NCI-H82 treated with DMSO at 0.1 percent for 48 hours (cell line): ENCODE measurements around the gene ARHGAP45.

Source experiments
- DNase-seq: peaks from one replicate; lab custom pipeline; 2025; ENCODE audit not compliant: unreplicated experiment; lab: John Stamatoyannopoulos, UW

Gene ARHGAP45

GRCh38 chr19:1070576-1070930 lies 3.6 kb downstream of the ARHGAP45 start:
- no peak for DNase-seq

DNA sequence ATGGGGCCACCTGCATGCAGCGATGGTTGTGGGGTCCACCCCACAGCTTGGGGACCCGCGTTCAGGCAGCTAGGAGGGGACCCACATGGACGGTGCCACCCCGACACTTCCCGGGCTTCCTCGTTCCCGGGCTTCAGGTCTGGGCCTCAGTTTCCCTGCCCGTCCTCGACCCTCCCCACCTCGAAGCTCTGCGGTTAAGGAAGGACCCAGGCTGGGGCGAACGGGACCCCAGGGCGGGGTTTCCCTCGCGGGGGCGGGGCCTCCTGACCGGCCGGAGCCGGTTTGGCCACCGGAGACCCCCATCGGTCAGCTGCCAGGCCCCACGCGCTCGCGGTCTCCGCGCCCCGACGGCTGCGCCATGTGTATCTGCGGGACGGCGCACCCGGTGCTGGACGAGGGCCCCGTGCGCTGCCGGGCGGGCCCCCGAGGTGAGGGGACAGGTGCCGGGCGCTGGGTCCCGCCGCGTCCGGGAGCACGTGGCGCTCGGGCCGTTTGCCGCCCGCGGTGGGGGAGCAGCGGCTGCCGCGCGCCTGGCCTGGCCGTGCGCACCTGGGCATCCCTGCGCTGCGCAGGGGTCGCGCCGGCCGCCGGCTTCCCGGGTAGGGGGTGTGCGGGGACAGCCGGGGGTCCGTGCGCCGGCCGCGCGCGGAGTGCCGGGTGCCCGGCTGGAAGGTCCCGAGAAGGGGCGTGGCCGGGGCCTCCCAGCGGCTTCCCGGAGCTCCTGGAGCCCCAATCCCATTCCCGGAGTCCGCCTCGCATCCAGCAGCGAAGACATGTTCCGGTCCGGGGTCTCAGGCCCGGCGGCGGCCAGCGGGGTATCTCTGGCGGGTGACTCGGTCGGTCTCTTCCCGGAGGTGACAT lies 4.2 kb downstream of the ARHGAP45 start:
- no peak for DNase-seq

DNA sequence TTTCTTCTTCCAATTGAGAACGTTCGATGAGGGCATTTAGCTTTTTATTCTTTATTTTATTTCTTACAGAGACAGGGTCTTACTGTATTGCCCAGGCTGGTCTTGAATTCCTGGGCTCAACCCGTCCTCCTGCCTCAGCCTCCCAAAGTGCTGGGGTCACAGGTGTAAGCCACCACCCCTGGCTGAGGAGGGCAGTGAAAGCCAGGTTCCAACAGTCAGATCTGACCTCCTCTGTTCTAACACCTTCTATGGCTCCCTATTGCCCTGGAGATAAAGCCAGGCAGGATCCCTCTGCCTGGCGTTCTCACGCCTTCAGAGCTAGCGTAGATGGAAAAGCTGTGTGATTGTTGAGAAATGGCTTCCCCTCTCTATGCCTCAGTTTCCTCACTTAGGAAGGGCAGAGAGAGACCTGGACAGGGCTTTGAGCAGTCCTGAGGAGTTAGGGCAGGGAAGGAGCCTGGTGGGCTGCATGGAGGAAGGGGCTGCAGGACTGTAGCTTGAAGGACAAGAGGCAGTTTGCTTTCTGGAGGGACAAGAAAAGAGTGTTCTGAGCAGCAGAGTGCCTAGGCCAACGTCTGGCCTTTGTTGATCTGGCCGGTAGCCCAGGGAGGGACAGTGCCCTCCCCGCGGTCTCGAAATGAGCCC lies 5.5 kb downstream of the ARHGAP45 start:
- DNase-seq: no peak

DNA sequence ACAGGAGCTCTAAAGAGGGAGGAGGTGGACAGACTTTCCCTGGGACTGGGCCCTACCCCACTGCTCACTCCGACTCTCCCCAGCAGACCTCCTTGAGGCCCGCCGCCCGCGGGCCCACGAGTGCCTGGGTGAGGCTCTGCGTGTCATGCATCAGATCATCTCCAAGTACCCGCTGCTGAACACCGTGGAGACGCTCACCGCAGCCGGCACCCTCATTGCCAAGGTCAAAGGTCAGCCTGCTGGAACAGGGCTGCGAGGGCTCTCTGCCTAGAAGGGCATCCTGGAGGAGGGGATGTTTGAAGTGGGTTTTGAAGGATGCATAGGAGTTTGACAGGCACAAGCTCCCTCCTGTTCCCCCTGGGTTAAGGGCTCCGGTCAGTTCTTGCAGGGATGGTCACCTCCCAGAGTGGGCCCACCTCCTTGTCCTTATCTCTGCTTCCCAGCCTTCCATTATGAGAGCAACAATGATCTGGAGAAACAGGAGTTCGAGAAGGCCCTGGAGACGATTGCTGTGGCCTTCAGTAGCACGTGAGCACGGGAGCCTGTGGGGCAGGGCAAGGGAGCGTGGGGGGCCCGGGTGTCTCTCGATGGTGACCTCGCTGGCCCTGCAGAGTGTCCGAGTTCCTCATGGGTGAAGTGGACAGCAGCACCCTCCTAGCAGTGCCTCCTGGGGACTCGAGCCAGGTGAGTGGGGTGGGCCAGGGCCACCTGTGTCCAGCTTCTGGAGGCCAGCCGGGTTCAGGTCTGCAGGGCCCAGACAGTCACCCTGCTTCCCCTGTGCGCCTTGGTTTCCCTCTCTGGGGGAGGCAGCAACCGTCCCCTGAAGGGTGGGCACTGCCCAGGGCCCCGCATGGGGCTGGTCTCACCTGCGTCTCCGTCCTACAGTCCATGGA lies 6.3 kb downstream of the ARHGAP45 start:
- no peak for DNase-seq

DNA sequence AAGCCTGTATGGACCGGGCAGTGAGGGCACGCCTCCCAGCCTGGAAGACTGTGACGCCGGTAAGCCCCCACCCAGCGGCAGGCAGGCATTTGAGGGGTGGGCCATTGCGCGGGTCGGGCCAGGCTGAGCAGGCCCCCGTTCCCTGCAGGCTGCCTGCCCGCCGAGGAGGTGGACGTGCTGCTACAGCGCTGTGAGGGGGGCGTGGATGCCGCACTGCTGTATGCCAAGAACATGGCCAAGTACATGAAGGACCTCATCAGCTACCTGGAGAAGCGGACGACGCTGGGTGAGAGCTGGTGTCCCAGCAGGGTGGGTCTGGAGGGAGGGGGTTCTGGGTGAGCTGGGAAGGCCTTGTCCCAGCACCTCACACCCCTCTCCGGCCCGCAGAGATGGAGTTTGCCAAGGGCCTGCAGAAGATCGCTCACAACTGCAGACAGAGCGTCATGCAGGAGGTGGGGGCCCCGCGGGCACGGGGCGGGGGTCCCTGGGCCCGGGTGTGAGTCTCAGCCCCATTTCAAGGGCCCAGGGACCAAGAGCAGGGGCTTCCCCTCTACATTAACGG lies 7.1 kb downstream of the ARHGAP45 start:
- DNase-seq: no peak

DNA sequence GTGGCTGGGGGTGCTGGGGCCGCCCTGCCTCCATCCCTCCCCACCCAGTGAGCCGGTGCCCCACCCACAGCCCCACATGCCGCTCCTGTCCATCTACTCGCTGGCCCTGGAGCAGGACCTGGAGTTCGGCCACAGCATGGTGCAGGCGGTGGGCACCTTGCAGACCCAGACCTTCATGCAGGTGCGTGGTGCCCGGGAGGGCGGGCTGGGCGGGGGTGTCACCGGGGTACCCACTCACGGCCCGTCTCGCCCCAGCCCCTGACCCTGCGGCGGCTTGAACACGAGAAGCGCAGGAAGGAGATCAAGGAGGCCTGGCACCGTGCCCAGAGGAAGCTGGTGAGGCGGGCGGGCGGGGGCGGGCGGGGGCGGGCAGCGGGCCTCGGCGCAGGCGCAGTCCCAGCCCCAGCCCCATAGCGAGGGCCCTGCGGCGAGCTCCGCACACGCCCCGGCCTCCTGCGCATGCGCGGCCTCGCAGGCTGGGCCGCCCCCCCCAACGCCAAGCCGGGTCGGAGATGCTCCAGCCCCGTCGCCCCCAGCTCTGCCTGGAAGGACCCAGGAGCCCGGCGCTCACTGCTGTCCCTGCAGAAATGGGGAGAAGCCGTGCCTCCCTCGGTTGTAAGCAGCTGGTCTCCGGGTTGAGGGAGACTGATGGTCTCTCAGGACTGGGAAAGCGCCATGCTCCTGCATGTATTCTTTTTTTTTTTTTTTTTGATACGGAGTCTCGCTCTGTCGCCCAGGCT lies 7.7 kb downstream of the ARHGAP45 start:
- DNase-seq: no peak

- DNase-seq: no peak
These were observed 9.0 kb downstream of the ARHGAP45 start for GRCh38 chr19:1076046-1076386.

DNA sequence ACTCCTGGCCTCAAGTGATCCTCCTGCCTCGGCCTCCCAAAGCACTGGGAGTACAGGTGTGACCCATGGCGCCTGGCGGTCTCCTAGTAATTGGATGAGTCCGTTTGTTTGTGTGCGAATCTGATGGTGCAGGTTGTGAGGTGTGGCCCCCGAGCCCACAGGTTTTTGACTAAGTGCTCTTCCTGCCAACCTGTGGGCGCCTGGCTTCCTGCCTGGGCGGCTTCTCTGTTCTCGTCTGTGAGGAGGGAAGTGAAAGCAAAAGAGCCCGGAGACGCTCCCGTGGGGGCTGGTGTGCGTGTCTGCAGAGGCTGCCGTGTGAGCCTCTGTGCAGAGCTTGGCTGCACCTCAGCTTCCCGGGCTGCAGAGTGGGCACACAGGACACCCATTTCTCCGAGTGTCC lies 10.0 kb downstream of the ARHGAP45 start:
- no peak for DNase-seq

GRCh38 chr19:1079566-1080111 lies 12.7 kb downstream of the ARHGAP45 start:
- DNase-seq: no peak

- DNase-seq: no peak
These were observed 13.6 kb downstream of the ARHGAP45 start for GRCh38 chr19:1080360-1081161.

DNA sequence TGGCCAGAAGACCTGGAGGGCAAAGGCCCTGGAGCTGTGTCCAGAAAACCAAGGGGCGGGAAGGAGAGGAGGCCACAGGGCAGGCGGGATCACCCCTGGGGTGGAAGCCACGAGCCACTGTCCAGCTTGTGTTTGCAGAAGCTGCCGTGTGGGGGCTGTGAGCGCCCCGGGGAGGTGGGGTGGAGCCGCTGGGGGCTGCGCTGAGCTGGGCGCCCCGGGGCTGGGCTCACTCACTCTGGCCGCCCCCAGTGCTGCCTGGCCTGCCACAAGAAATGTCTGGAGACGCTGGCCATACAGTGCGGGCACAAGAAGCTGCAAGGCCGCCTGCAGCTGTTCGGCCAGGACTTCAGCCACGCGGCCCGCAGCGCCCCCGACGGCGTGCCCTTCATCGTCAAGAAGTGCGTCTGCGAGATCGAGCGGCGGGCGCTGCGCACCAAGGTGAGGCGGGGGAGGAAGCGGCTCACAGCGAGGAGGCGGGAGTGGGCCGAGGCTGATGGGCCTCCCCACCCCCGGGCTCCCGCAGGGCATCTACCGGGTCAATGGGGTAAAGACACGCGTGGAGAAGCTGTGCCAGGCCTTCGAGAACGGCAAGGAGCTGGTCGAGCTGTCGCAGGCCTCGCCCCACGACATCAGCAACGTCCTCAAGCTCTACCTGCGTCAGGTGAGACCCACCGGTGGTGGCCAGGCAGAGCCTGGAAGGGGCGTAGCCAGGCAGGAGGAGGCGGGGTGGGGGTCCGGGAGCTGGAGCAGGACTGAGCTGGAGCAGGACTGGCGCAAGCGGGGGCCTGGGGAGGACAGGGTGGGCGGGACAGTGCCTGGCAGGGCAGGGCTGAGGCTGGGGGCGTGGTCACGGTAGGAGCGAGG lies 14.6 kb downstream of the ARHGAP45 start:
- no peak for DNase-seq

DNA sequence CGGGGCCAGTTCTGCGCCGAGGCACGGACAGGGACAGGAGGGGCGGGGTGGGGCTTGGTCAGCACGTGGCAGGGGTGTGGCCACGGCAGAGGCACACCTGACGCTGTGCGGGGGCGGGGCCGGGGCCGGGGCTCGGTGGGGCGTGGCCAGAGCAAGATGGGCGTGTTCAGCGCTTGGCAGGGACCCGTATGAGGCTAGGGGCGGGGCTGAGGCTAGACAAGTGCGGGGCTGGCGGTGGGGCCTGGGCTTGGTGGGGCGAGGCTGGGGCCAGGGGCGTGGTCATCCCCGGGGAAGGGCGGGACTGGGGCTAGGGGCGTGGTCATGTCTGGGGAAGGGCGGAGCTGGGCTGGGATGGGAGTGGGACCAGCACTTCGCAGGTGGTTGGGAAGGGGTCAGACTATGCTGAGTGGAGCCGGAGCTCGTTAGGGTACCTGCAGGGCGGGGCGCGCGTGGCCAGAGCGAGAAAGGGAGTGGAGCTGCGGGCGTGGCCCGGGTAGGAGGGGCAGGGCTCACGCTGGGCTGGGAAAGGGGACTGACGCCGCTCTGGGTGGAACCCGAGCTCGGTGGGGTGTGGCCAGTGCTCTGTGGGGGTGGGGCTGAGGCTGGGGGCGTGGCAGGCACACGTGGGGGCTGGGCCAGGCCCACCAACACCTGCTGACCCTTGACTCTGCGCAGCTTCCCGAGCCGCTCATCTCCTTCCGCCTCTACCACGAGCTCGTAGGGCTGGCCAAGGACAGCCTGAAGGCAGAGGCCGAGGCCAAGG lies 15.4 kb downstream of the ARHGAP45 start:
- DNase-seq: peak; percentile 67

DNA sequence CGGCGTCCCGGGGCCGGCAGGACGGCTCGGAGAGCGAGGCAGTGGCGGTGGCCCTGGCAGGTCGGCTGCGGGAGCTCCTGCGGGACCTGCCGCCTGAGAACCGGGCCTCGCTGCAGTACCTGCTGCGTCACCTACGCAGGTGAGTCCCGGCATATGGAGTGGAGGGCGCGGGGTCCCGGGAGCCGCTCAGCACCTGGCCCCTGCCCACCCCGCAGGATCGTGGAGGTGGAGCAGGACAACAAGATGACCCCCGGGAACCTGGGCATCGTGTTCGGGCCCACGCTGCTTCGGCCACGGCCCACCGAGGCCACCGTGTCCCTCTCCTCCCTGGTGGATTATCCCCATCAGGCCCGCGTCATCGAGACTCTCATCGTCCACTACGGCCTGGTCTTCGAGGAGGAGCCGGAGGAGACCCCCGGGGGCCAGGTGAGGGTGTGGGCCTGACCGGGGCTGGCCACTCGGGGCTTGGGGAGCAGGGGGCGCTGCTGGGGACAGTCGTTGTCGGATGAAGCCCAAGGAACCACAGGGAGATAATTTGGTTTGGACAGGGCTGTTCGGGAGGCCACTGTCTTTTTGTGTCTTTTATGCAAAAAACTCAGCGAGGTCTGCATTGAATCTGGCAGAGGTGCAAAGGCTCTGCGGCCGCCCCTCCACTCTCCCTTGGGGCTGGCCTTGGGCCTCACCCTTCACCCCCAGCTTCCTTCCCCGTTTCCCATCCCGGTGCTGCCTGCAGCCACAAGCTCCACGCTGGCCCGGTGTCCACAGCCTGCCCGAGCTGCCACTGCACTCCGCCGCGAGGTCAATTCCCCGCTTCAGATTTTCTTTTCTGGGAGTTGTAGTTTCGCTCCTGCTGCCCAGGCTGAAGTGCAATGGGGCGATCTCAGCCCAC lies 16.2 kb downstream of the ARHGAP45 start:
- DNase-seq: no peak

- DNase-seq: no peak
These were observed 17.3 kb downstream of the ARHGAP45 start for GRCh38 chr19:1084024-1084868.

GRCh38 chr19:1085053-1085658 lies 18.2 kb downstream of the ARHGAP45 start:
- DNase-seq: no peak
